Epidermal melanocyte (primary cell): ENCODE measurements around the gene ZDHHC14.

ENCODE experiments used
- DNase-seq: peaks from one replicate; pipeline ENCODE4 v3.0.0; 2011; ENCODE audit warnings: low spot score; ENCODE audit not compliant: insufficient read length

ZDHHC14 gene

DNA sequence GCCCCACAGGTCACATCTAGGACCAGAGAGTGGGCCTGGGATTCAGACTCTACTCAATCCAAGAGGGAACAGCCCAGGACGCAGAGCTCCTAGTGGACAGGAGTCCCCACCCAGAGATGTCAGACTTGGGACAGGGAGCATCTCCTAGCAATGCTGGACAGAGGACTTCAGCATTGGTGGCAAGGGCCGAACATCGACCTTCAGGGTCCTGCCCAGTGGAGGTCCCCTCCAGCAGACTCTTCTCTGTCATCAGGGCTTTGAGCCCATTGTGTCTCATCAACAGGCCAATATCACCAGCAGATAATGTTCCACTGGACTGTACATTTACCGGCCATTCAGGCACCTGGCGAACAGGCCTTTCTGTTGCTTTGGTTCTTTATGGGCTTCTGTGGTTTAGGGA lies 282.3 kb downstream of the ZDHHC14 start:
- DNase-seq: no peak

- no peak for DNase-seq
Observed at GRCh38 chr6:157665180-157665579, 284.2 kb downstream of the ZDHHC14 start.

DNA sequence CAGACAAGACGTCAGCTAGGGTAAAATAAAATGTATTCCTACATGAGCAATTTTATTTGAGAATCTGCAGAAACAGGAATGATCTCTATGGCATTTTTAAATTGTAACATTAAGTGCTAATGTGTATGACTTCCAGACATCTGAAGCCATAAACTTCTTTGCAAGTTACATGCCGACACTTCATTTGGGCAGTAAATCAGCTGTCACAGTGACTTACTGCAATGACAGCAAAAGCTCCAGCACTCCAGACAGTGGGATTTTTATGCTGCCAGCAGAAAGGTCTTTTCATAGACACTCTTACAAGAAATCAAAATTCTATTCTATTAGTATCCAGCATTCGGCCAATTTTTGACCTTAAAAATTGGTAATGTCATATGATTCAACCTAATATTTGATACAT lies 285.7 kb downstream of the ZDHHC14 start:
- no peak for DNase-seq

GRCh38 chr6:157667211-157668008 lies 286.4 kb downstream of the ZDHHC14 start:
- DNase-seq: peak; percentile 88

- DNase-seq: no peak
Observed at GRCh38 chr6:157668009-157668401, 287.0 kb downstream of the ZDHHC14 start.

- no peak for DNase-seq
Observed at GRCh38 chr6:157668713-157669112, 287.7 kb downstream of the ZDHHC14 start.

DNA sequence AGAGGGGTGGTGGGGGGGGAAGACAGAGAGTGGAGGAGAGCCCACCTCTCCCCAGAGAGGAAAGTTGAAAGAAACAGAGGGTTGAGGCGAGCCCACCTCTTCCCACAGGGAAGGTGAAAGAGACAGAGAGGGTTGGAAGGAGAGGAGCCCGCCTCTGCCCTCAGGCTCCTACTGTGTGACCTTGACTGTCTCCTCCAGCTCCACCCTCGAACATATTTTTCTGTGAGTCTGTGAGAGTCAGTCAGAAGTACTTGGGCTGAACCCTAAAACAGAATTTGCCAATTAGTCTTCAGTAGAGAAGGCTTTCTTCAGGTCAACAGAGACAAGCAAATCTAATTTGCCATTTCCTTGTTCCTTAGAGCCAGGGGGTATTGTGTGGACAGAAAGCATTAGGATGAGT lies 288.3 kb downstream of the ZDHHC14 start:
- no peak for DNase-seq

GRCh38 chr6:157669747-157670216 lies 288.8 kb downstream of the ZDHHC14 start:
- peak; percentile 87 for DNase-seq

DNA sequence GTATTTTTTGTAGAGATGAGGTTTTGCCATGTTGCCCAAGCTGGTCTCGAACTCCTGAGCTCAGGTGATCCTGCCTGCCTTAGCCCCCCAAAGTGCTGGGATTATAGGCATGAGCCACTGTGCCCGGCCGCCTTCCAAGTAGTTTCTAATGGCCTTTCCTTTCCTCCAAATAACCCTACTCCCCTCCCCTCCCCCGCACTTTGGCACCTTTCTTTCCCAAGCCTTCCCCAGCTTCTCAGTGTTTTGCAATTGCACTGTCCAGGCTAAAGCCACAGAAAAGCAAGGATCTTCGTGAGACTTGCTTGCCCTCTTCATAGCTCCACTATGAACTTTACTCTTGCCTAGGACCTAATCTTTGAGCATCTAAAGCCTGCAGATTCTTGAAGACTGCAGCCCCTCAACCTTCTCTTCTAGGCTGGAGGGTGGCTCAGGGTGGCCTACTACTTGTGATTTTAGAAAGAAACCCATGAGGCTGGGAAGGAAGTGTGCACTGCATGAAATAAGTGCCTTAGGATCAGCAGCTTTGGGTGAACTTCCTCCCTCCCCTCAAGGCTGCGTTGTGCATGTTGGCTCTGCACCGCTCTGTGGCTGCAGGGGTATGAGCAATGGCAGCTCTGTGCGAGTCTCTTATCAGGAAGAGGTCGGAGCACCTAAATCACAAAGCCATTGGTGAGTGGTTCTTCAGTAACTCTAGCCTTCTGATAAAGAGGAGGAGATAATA lies 289.6 kb downstream of the ZDHHC14 start:
- no peak for DNase-seq

GRCh38 chr6:157672726-157673412 lies 291.9 kb downstream of the ZDHHC14 start:
- DNase-seq: no peak

GRCh38 chr6:157673596-157673995 lies 292.6 kb downstream of the ZDHHC14 start:
- DNase-seq: no peak

DNA sequence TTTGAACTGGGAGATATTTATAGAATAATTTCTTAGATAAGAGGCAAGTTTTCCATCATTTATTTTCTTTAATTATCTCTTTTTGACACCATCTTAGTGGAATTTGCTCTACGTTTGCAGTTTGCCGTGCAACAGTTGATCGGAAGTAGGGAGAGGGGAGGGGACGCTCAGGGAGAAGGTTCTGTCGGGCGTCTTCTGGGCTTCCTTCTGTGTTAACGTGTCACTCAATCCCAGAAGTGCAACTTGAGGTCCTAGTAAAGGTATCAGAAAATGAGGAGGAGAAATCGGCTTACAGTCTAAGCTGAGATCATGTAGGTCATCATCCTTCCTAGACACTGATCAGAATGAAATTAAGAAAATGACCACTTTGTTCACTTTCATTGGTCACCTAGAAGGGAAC lies 293.1 kb downstream of the ZDHHC14 start:
- no peak for DNase-seq

- no peak for DNase-seq
Observed at GRCh38 chr6:157675831-157676230, 294.8 kb downstream of the ZDHHC14 start.

GRCh38 chr6:157676241-157676640 lies 295.3 kb downstream of the ZDHHC14 start:
- DNase-seq: no peak

DNA sequence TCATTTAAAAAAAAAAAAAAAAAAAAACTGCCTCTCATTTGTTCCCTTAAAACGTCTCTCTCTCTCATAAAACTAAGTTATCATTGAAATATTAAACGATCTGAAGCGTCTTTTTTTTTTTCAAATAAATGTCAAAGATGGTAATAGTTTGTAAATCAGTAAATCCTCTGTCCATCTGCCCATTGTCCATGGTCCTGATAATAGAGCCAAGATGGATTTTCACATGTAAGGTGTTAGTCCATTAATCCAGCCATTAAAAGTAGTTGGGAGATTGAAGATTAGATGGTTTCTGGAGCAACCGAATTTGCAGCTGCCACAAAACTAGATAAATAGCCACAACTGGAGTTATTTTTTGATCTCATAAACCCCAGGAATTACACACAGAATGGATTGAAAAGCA lies 296.2 kb downstream of the ZDHHC14 start:
- no peak for DNase-seq

DNA sequence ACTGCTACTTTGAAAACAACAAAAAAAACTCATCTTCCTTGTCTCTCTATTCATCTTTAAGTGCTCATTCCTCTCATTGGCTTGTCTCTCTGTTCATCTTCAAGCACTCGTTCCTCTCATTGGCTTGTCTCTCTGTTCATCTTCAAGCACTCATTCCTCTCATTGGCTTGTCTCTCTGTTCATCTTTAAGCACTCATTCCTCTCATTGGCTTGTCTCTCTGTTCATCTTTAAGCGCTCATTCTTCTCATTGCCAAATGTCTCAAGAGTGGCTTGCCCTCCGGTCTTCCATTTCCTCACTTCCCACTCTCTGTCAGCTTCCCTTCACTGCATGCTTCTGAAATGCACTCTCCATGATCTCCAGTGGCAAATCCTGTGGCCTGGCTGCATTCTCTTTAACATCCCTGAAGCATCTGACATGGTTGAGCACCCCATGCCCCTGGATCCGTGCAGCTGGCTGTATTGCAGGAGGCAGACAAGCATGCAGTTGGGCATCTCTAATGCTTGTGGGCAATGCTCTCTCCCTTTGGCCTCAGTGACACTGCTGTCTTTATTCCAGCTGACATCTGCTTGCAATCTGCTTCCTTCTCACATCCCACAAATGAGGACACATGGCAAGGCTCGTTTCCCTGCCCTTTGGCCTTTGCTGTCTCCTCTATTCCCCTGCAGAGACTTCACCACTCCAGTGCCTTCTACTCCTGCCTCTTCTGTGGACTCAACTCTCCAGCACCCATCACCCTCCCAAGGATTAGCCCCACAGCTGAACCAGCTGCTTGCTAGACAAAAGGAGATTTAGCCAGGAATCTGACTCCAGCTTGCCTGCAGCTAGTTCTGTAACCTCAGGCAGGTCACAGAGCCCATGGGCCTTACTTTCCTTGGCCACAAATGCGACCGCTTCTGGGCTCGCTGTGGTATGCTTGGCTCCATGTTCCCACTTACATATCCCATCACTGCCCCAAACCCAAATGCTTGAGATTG lies 298.9 kb downstream of the ZDHHC14 start:
- DNase-seq: no peak

DNA sequence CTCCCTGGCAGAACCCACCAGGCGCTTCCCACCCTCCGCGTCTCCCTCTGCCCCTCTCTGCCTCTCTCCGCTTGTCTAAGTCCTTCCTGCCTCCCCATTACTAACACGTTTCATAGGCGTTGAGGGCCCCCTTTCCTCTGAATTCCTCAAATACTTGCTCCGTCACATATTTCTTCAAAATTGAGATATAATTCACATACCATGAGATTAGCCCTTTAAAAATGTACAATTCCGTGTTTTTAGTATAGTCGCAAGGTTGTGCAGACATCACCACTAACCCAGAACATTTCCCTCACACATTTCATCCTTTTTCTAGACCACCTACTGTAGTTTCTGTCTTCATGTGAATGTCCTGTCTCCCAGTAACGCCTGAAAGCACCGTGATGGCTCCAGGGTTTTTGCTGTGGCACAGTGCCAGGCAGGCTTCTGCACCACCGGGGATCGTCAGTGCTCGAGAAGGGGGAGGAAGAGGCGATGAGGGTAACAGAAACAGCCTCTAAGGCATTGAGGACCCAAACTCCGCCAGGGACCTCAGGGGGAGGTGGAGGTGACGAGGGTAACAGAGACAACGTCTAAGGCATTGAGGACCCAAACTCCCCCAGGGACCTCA lies 300.2 kb downstream of the ZDHHC14 start:
- no peak for DNase-seq

DNA sequence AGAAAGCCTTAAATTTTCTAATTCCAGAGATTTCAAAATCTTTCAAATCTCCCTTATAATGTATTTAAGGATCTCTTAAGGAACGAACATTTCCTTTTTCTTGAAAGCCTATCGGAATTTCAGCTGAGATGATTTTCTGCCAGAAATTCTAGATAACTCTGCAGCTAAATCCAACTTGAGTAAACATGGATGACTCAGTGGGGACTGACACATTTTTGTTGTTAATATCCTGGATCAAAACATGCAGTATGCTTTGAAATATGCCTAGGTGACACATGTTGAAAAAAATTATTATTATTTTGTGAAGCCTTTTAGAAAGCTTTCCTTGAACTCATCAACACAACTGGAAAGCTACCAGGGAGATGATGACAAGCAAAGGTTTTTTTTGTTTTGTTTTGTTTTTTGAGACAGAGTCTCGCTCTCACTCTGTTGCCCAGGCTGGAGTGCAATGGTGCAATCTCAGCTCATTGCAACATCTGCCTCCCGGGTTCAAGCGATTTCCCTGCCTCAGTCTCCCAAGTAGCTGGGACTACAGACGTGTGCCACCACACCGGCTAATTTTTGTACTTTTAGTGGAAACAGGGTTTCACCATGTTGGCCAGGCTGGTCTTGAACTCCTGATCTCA lies 302.0 kb downstream of the ZDHHC14 start:
- DNase-seq: no peak

DNA sequence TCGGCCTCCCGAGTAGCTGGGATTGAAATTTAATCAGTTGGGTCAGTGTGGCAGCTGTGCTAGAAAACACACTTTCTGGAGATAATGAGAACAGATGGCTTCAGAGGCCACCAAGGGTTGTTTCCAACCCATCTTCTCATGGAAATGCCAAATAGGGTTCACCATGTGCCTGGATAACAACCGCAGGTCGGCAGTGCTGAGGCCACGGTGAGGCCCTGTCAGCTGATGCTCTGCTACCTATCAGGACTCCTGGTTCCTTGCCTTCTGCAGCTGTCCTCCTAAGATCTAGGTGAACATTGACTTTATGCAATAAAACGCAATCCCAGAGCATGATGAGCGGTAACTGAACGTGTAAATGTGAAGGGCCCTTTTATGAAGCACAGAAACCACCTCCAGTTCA lies 302.7 kb downstream of the ZDHHC14 start:
- DNase-seq: no peak
